ENCODE measurements around the gene MAGI2.

The MAGI2 gene

DNA sequence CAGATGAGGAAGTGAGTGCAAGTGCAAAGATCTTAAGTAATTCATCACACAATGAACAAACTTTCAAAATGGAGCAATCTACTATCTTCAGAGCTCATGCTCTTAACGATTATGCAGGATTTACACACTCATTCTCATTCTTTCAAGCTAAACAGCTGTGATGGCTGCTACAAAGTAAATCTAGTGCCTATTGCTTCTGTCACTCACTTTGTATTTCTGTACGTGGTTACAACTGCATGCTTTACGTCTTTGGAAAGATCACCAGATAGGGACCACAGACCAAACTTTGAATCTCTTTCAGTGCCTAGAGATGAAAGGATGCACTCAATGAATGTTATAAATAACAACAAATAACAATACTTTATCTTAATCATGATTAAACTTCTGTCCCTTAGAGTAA is 194.6 kb downstream of the MAGI2 start:
- no peak for DNase-seq (ENCODE audit: low read depth in 2 of 2)

DNA sequence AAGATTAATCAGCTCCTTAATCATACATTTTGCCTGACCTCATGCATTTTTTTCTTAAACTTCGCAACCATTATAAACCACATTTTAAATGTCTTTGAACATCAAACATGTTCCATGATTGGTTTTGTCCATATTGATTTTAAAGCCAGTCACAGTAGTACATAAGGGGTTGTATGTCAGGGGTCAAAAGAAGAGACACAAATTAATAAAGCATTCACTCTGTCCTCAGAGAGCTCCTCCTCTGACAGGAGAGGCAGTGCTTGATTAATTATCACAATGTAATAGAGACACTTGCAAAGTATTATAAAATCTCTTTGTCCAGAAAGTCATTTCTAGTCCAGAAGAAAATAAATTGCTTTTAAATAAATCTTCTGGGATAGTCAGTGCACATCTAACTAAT is 195.5 kb downstream of the MAGI2 start:
- DNase-seq (ENCODE audit: low read depth in 2 of 2), result no peak

DNA sequence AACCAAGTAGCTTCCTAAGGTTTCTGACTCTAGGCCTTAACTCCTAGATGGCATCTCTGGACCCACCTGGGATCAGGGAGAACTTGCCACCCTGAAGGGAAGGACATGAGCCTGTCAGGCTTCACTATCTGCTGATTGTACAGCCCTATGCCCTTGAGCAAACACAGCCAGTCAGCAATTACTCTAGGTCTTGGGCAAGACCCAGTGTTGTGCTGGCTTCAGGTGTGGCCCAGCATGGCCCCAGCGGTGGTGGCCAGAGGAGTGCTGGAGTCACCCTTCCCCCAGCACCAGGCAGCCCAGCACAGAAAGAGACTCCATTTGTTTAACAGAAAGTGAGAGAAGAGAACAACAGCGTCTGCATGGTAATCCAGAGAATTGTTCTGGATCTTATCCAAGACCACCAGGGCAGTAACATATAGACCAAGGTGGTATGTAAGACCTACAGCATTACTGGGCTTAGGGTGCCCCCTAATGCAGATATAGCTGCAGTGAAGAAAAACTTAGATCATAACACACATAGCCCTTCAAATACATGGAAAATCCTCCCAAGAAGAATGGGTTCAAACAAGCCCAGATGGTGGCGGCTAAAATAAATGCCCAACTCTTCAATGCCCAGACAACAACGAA is 207.7 kb downstream of the MAGI2 start:
- no peak for DNase-seq (ENCODE audit: low read depth in 2 of 2)

DNA sequence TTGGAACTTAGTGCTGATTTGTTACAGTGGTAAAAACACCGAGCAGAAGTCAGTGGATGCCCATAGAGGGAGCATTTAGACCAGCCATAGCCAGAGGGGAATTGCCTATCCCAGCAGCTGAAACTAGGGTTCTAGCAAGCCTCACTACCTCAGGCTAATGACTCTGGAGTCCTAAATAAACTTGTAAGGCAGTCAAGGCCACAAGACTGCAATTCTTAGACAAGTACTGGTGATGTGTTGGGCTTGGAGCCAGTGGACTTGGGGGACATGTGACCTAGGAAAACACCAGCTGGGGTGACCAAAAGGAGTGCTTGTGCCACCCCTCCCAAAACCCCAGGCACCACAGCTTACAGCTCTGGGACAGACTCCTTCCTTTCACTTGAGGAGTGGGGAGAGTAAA is 209.0 kb downstream of the MAGI2 start:
- no peak for DNase-seq (ENCODE audit: low read depth in 2 of 2)

DNA sequence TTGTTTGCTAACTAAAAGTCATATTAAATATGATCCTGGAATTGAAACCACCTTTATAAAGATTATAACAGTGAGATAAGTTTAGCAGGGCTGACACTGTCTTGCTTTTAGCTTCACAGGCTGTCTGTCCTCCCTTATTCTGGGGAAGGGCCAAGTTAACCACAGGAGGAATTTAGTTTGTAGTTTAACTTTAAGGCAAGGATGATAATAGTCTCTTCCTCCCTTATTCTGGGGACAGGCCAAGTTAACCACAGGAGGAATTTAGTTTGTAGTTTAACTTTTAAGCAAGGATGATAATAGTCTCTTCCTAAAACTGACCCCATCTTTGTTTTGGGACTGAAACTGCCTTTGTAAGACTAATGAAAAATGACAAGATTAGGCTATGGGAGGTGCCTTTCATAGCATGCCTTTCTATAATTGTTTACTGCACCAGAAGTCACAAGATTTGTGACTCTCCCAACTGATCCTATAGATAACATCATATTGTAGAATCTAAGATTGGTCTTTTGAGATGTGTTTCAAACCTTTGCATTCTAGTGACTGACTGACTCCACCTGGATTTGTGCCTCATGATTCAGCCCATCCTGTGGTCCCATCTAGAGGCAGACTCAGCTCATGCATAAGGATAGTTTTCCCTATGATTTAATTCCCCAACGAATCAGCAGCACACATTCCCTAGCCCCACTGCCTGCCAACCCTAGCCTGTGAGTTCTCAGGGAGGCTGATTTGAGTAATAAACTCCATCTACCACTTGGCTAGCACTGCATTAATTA is 212.0 kb downstream of the MAGI2 start:
- DNase-seq (ENCODE audit: low read depth in 2 of 2), result no peak

DNA sequence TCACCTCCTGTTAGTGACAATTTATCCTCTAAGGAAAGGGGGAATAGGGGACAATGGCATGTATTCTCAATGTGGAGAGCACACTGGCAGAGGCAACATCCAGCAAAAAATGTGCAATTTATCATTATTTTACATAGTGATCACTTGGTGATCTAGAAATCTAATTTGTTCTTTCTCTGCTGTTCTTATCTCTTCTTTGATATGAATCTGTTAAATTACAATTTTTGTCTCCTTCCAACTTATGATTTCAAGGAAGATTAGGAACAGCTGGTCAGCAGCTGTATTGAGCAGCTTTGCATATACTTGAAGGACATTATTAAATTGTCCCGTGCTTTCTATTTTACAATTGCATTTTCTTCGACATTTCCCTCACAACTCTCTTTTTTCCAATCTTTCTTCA is 213.1 kb downstream of the MAGI2 start:
- no peak for DNase-seq (ENCODE audit: low read depth in 2 of 2)

DNA sequence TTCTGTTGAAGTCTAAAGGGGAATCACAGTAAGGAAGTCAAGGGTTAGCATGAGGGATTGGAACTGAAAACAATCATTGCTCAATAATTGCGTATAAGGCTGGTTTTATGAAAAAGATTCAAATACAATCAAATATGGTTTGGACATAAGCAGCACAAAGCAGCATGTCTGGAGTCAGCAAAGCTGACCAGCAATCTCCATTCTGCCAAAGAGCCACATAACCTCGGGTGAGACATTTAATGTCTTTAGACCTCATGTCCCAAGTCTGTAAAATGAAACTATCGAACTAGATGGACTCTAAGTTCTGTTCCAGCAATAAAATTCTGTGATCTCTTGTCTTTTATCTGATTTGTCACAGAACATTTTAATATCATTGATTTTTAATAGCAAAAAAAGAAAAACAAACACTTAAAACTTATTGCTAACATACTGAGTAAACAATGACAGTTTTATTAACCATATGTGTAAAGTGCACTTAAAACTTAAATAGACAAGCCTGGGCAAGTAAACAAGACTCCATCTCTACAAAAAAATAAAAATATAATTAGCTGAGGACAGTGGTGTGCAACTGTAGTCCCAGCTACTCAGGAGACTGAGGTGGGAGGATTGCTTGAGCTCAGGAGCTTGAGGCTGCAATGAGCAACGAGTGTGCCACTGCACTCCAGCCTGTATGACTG is 217.0 kb downstream of the MAGI2 start:
- DNase-seq (ENCODE audit: low read depth in 2 of 2), result no peak

DNA sequence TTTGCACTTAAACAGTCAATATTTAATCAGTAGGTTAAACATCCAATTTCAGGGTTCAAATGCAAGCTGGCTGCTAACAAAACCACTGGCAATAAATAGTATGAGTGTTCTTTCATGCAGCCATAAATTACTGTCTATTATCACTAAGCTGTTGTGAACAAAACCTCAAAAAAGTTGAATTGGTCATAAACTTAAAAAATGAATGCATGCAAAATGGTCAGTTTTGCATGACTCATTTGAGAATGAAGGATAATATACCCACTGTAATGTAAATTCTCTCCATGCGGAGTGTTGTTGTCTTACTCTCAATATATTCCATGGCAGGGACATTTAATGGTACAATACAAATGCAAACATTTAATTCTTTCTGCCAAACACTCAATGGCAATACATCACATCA is 226.4 kb downstream of the MAGI2 start:
- no peak for DNase-seq (ENCODE audit: low read depth in 2 of 2)

DNA sequence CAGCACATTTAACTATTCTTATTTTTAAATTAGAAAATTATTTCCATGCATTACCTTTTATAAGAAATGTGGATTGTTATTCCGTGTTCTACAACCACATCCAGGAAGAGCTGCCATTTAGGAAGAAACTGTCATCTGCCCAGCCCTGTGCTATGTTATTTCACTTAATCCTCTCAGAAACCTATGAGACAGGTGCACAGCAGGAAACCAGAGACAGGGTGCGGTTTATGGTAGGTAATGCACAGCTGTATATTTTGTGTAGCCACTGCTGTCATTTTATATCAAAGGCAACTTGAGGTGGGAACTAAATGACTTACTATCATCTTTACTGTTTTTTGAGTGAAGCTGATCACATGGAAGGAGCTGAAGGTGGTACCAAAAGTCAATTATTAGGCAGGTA is 232.3 kb downstream of the MAGI2 start:
- DNase-seq (ENCODE audit: low read depth in 2 of 2), result no peak

DNA sequence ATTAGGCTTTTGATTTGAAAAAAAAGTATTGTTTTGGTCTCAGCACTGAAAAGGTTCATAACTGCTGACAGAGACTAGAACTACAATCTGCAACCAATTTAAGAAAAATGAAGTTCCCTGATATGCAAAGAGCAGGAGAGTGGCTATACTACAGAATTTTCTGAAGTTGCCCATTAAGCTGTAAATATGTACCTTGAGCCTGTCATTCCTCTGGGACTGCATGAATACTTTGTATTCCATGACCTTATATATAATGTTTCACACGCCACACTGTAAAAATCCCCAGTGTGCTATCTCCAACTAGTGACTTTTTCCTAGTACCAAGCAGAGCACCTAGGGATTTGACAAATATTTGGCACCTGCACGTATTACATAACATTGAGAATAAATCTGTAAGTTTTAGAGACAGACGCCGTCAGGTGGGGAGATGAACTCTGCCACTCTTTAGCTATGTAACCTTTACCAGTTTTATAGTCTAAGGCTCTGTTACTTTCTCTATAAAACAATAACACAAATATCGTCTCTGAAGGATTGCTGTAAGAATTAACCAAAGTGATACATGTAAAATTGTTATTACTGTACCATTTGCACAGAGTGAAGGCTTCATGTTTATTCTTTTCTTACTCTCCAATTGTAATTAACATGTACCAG is 235.4 kb downstream of the MAGI2 start:
- no peak for DNase-seq (ENCODE audit: low read depth in 2 of 2)

DNA sequence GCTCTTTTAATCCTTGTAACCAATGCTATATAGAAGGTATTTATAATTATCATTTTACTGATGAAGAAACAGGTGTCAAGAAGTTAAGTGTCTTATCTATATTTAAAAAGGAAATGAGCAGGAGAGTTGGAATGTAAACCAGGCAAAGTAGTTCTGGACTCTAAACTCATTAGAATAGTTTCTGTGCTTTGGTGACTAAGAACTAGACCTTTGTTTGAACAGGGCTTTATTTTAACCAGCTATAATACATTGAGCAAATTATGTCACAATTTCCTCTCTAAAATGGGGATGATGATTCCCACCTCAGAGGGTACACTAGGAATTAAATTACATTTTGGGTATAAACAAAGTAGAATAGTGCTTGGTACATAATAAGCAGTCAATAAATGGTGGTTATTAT is 236.0 kb downstream of the MAGI2 start:
- no peak for DNase-seq (ENCODE audit: low read depth in 2 of 2)

DNA sequence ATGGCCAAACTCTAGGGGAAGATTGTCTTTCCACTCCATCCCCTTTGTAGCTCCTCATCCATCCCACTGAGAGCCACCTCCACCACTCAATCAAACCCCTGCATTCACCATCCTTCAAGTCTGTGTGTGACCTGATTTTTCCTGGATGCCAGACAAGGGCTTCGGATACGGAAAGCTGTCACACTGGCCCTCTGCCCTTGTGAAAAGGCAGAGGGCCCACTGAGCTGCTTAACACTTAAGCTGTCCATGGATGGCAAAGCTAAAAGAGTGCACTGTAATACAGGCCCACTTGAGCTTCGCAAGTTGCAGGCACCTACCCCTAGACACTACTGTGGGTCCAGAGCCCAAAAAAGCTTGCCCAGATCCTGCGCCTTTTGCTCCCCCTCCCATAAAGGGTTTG is 237.2 kb downstream of the MAGI2 start:
- no peak for DNase-seq (ENCODE audit: low read depth in 2 of 2)

DNA sequence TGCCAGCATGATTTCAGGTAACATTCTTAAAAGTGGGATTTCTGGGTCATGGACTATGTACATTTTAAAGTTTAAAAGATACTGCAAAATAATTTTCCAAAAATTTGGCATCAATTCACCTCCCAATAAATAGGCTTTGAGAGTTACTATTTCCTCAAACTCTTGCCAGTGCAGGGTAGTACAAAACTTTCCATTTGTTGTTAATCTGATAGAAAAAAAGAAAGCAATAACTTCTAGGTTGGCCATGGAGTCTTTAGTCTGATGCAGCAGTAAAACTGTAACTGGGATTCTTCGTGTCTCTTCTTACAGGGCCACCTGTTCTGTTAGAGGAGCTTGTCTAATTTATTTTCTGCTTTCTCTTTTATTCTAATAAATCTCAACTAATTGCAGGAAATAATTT is 241.1 kb downstream of the MAGI2 start:
- no peak for DNase-seq (ENCODE audit: low read depth in 2 of 2)

DNA sequence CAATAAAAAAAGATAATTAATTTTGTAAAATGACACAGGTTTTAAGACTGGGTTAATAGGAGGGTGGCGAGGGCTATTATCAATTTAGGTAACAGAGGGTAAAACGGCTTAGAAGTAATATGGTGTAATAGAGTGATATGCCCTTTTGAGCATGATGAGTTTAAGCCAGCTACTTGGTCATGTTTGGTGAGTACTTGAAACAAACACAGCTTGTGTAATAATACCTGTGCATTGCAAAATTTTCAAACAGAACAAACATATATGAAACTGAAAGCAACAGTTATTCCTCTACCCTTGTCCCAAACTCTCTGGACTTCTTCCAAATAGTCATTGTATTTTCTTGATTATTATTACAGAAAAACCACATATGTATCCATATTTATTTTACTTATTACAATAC is 241.7 kb downstream of the MAGI2 start:
- no peak for DNase-seq (ENCODE audit: low read depth in 2 of 2)

DNA sequence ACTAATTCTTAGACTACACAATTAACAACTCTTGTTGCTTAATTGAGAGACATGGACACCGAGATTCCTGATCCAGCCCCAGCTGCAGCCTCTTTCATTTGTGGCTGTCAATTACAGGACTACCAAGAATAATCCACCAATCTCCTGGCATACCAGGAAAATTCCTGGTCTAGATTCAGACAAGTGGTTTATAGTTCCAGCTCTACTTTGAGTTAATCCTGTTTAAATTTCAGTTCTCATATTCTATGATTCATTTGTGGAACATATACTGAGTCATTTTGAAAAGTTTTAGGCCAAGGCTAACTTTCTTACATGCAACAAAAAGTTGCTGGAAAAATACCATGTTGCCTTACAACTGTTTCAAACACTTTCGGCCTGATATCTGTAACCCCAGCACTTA is 253.5 kb downstream of the MAGI2 start:
- DNase-seq (ENCODE audit: low read depth in 2 of 2), result no peak

DNA sequence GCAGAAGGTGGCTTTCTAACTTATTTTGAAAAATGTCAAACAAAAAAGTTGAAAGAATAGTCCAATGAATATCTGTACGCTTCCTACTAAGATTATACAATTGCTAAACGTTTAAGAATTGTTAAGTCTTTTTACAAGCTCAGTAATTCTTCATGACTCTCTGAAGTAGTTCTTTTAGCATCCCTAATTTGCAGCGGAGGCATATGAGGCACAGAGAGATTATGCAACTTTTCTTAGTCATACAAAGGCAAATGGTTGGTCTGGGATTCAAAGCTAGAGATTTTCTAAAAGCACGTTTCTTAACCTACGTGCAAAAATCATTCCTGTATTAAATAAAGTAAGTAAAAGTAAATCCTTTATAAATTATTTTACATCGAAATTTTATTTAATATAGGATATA is 254.2 kb downstream of the MAGI2 start:
- no peak for DNase-seq (ENCODE audit: low read depth in 2 of 2)

DNA sequence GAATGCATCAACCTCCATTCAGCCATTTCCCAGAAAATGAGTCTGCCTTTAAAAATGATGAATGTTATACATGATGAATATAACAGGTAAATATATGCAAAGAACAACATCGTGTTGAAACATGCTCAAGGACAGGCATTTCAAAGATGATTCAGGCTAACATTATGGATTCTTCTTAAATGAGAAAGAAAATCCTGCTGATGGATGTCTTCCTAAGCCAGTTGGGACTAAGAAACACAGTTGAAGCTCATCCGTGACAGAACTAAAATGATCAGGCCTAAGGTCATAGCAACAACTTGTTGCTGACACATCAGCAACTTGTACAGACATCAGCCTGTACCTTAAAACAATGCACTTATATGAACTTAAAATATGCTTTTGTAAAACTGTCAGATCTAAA is 267.9 kb downstream of the MAGI2 start:
- no peak for DNase-seq (ENCODE audit: low read depth in 2 of 2)

DNA sequence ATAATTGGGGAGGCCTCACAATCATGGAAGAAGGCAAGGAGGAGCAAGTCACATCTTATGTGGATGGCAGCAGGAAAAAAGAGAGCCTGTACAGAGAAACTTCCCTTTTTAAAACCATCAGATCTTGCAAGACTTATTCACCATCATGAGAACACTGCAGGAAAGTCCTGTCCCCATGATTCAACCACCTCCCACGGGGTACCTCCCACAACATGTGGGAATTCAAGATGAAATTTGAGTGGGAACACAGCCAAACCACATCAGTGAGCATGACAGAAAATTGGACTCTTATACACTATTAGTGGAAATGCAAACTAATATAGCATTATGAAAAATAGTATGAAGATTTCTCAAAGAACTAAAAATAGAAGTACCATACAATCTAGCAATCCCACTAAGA is 271.2 kb downstream of the MAGI2 start:
- DNase-seq (ENCODE audit: low read depth in 2 of 2), result no peak

DNA sequence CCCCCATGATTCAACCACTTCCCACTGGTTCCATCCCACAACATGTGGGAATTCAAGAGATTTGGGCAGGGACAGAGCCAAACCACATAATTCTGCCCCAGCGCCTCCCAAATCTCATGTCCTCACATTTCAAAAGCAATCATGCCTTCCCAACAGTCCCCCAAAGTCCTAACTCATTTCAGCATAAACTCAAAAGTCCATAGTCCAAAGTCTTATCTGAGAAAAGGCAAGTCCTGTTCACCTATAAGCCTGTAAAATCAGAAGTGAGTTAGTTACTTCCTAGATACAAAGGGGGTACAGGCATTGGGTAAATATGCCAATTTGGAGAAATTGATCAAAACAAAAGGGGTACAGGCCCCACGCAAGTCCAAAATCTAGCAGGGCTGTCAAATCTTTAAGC is 272.9 kb downstream of the MAGI2 start:
- DNase-seq (ENCODE audit: low read depth in 2 of 2), result no peak

DNA sequence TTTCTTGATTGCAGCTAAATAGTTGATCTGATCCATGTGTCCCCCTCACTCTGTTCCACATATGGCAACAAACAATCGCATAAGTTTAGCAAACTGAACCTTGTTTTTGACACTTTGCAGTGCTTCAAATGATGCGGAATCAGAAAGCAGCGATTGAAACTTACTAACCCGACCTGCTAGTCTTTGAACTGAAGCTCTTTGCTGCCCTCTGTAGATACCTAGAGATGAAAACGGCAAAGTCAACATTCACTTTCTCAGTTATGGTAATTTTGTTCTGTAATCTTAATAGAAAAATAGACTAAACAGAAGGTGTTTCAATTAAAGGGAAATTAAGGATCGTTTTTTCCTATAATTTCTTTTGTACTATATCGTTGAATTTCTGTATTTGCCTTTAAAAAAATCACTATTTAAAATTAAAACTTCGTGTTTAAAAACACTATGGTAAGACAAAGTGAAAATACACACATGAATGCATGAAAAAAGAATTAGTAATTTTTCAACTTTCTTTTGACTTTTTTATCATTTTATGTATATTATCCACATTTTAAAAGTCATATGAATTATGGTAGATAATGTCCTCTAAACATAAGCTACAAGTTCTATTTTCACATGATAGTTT is 276.5 kb downstream of the MAGI2 start:
- DNase-seq (ENCODE audit: low read depth in 2 of 2), result no peak

DNA sequence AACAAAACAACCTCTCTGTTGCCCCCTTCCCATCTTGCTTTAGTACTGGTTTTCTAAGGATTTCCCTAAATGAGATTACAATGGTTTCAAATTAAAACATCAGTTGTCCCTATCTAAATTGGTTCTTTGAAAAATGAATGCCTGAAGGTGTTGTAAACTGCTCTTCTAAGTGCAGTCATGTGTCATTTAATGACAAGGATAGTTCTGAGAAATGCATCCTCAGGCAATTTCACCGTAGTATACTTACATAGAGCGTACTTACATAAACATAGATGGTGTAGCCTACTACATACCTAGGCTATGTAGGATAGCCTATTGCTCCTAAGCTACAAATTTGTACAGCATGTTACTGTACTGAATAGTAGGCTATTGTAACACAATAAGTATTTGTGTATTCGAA is 278.1 kb downstream of the MAGI2 start:
- no peak for DNase-seq (ENCODE audit: low read depth in 2 of 2)

DNA sequence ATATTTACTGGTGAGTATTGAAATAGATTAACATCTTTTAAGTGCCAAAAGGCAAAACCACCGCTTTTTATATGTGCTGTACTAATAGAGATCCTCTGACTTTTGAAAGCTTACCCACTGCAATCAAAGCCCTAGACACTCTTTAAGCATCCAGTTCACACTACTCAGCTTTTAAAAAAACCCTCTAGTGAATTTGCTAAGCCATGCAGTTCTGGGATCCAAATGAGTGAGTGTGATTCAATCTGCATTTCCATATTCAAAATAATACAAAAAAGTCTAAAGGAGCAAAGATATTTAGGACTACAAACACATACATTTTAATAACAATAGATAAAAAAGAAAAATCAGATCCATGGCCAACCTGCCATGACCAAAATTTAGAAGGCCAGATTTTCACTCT is 288.2 kb downstream of the MAGI2 start:
- DNase-seq (ENCODE audit: low read depth in 2 of 2), result no peak
